Heart right ventricle (tissue), 16 donors: Measurements from ENCODE around the gene ACOD1. TPM values are rescaled to one million over a fixed set of nuclear protein-coding genes. Genes with fewer than 3 reads are reported as not detected.

Experiments used
- ATAC-seq, 8 donors: fragments of 200-7000 bp; cut with Tn5 transposase; one replicate each; pipeline ENCODE4 v1.9.1; 2020; ENCODE audit warnings: mild to moderate bottlenecking in 8 of 8, moderate library complexity in 8 of 8, moderate number of reproducible peaks in 1 of 8
- DNase-seq, 2 donors: peaks; one replicate each; pipeline ENCODE4 v3.0.0-alpha.2; 2020
- H3K27ac ChIP-seq, 10 donors: fragments of 200-600 bp; sonication (generic) in 2 of 10; one replicate each; pipeline versions ENCODE4 v1.5.0 to v1.8.0; 2020 to 2022; ENCODE audit warnings: mild to moderate bottlenecking in 3 of 10
- H3K27me3 ChIP-seq, 7 donors: fragments of 200-600 bp; one replicate each; pipeline ENCODE4 v1.8.0; 2021 to 2022; ENCODE audit warnings: mild to moderate bottlenecking in 2 of 7
- H3K36me3 ChIP-seq, 9 donors: fragments of 200-600 bp; sonication (generic) in 1 of 9; one replicate each; pipeline versions ENCODE4 v1.5.0 to v1.8.0; 2020 to 2022; ENCODE audit warnings: mild to moderate bottlenecking in 2 of 9
- H3K4me1 ChIP-seq, 9 donors: fragments of 200-600 bp; sonication (generic) in 1 of 9; one replicate each; pipeline versions ENCODE4 v1.5.0 to v1.8.0; 2020 to 2022; ENCODE audit warnings: mild to moderate bottlenecking in 4 of 9
- H3K4me3 ChIP-seq, 10 donors: fragments of 200-600 bp; sonication (generic) in 2 of 10; one replicate each; pipeline versions ENCODE4 v1.5.0 to v1.8.0; 2020 to 2022; ENCODE audit warnings: mild to moderate bottlenecking in 7 of 10, moderate library complexity in 2 of 10
- H3K9me3 ChIP-seq, 11 donors: fragments of 200-600 bp in 10 of 11; sonication (generic) in 2 of 11; one replicate each; pipeline versions ENCODE4 v1.5.0 to v1.8.0; 2013 to 2022; ENCODE audit warnings: mild to moderate bottlenecking in 2 of 11, control low read depth in 1 of 11, moderate library complexity in 1 of 11
- CTCF ChIP-seq, 9 donors: fragments of 200-600 bp; sonication (generic) in 2 of 9; IDR thresholded peaks; one replicate each; pipeline versions ENCODE4 v1.5.0 to v1.8.0; 2021 to 2022; ENCODE audit warnings: antibody characterized with exemption in 9 of 9, mild to moderate bottlenecking in 5 of 9, moderate library complexity in 1 of 9
- WGBS, 2 donors: extraction: QIAGEN DNeasy Blood & Tissue Kit; methylation state at CpG; one replicate each; pipeline ENCODE4 v1.1.7; 2013; ENCODE audit warnings: inconsistent platforms in 1 of 2; 5-methylcytosine and 5-hydroxymethylcytosine counted together
- intact Hi-C, 10 donors: fragments of 100-400 bp; cut with DNase I; formaldehyde crosslinking; loops; one replicate each; pipeline versions ENCODE4 v1.11.1 to v1.14.2; 2022
- polyA plus RNA-seq, 2 donors: library from polyadenylated mRNA; stranded (reverse); fragments of 200-250 nt; gene quantifications; one replicate each; pipeline ENCODE4 v1.2.3, GENCODE V29; 2013
- total RNA-seq, 10 donors: library from RNA; stranded (reverse); fragmentation: NEBNext Ultra II Directional in 3 of 10; extraction: Animal tissue kit (Norgen Biotek cat#: 25700) in 3 of 10; gene quantifications; one replicate each; pipeline versions ENCODE4 v1.2.1 to v1.2.4, GENCODE V29; 2021 to 2023
- donor health status: Arrhythmogenic right ventricular cardiomyopathy.
- donor health status: ischemic (EF 13 %, LVEDD 7.1; RV severe dilation, severe dysfunction).
- donor health status: healthy with polysubstance abuse.
- donor health status: DM: no; HTN: yes; CAD: no.
- donor health status: DM: no; HTN: no; CAD: no.
- donor health status: ischemic (EF 25% LVEDD 6.9; RV normal size, moderate dysfunction).
- donor health status: ischemic (EF 25% LVEDD 5.7; RV mildly dilated, moderate dysfunction).
- donor health status: healthy.
- donor health status: DM: yes; HTN: yes; CAD: no.
- donor health status: Ischemic cardiomyopathy.
- donor health status: ischemic (EF 35%, LVEDD 5.7; RV mildly dilated, moderate dysfunction).
- donor health status: nonischemic (EF 11% LVEDD 7.7; RV severe dilation, severe dysfunction).
- donor health status: DM: yes; HTN: yes; CAD: no.
- donor health status: PGD.
- donor health status: ischemic (EF 29% LVEDD 5.4; RV normal size, mild dysfunction).
- donor health status: nonischemic (EF 23%, LVEDD 6.1; RV moderate dilation, normal function).

ACOD1 gene
- total and polyA plus RNA-seq, 12 donors, result 0.51 TPM; not detected in 11

GRCh38 chr13:76927955-76928354 is 20.4 kb upstream of the ACOD1 start:
- intact Hi-C loops, result no loop called here
- ATAC-seq, result no peak
- 82% methylated on average over 5 of the region's 5 CpGs for WGBS, 2 donors

GRCh38 chr13:76928456-76928855 is 19.9 kb upstream of the ACOD1 start:
- intact Hi-C loops, result no loop called here
- ATAC-seq (no peak), DNase-seq (no peak)
- 73 to 80% methylated on average over 3 of the region's 3 CpGs for WGBS, 2 donors
- H3K36me3 ChIP-seq, result no peaks in the 10 kb centered on the region
- no peaks in the 10 kb centered on the region for H3K4me1 ChIP-seq
- H3K27me3 ChIP-seq, result no peaks in the 10 kb centered on the region
- TF ChIP-seq CTCF (IDR thresholded peaks at IDR 0.05), result no peak
- peaks cover 0 to 15% (median 0%) of the 10 kb centered on the region in 11 donors for H3K9me3 ChIP-seq
- no peak overlapping the region for H3K27ac ChIP-seq
- H3K4me3 ChIP-seq, result no peak overlapping the region

More at GRCh38 chr13:76927955-76928354, 20.4 kb upstream of the ACOD1 start:
- H3K4me1 ChIP-seq, result no peaks in the 10 kb centered on the region
- no peak for DNase-seq
- H3K27me3 ChIP-seq, result no peaks in the 10 kb centered on the region
- H3K4me3 ChIP-seq, result no peak overlapping the region
- no peak overlapping the region for H3K27ac ChIP-seq
- H3K9me3 ChIP-seq, result peaks cover 0 to 15% (median 0%) of the 10 kb centered on the region in 11 donors
- no peaks in the 10 kb centered on the region for H3K36me3 ChIP-seq
- no peak for TF ChIP-seq CTCF (IDR thresholded peaks at IDR 0.05)

GRCh38 chr13:76929320-76929719 is 19.0 kb upstream of the ACOD1 start:
- Histone ChIP-seq H3K27ac (no peak overlapping the region), H3K9me3 (peaks cover 0 to 15% (median 0%) of the 10 kb centered on the region in 11 donors), H3K36me3 (no peaks in the 10 kb centered on the region), H3K4me1 (no peaks in the 10 kb centered on the region), H3K4me3 (no peak overlapping the region), H3K27me3 (no peaks in the 10 kb centered on the region)
- DNase-seq (no peak), ATAC-seq (no peak)
- intact Hi-C loops, result no loop called here
- 89% methylated on average over 8 of the region's 8 CpGs for WGBS, 2 donors
- TF ChIP-seq CTCF (IDR thresholded peaks at IDR 0.05), result no peak

GRCh38 chr13:76929851-76930374 is 18.4 kb upstream of the ACOD1 start:
- Histone ChIP-seq H3K36me3 (no peaks in the 10 kb centered on the region), H3K4me3 (no peak overlapping the region), H3K27me3 (no peaks in the 10 kb centered on the region), H3K9me3 (peaks cover 0 to 15% (median 0%) of the 10 kb centered on the region in 11 donors), H3K27ac (no peak overlapping the region), H3K4me1 (no peaks in the 10 kb centered on the region)
- intact Hi-C loops, result no loop called here
- WGBS, 2 donors, result 62 to 72% methylated on average over 2 of the region's 2 CpGs
- TF ChIP-seq CTCF (IDR thresholded peaks at IDR 0.05), result no peak
- ATAC-seq (no peak), DNase-seq (no peak)
